B cell (primary cell): Measurements from ENCODE around the gene CTDSPL2. TPM values are rescaled to one million over a fixed set of nuclear protein-coding genes. Genes with fewer than 3 reads are reported as not detected.

Experiments used
- ATAC-seq: fragments of 200-7000 bp; cut with Tn5 transposase; one replicate; pipeline ENCODE4 v1.10.0; 2021; ENCODE audit warnings: low read depth, mild to moderate bottlenecking, moderate number of reproducible peaks, moderate library complexity
- CTCF ChIA-PET: fragments of 350-600 bp; sonication (Branson Sonifier 250); formaldehyde crosslinking; loops from one replicate; lab custom pipeline; 2021; ENCODE audit warnings: antibody characterized with exemption, inconsistent platforms; lab: Charles Lee
- POLR2A ChIA-PET: fragments of 350-600 bp; sonication (Branson Sonifier 250); formaldehyde crosslinking; loops from one replicate; lab custom pipeline; 2021; ENCODE audit warnings: antibody characterized with exemption; lab: Charles Lee
- DNase-seq: peaks from one replicate; pipeline ENCODE4 v3.0.0; 2013
- H2AFZ ChIP-seq: 2 replicates; pipeline ENCODE4 v1.6.1; 2012; ENCODE audit warnings: mild to moderate bottlenecking, low read depth, low read length; ENCODE audit not compliant: insufficient read depth, poor library complexity, severe bottlenecking
- H3K27ac ChIP-seq, 2 donors: 1 replicate in 1 of 2; 2 replicates in 1 of 2; pipeline ENCODE4 v1.5.1; 2012 to 2013; ENCODE audit warnings: low read length in 2 of 2, mild to moderate bottlenecking in 2 of 2, moderate library complexity in 1 of 2
- H3K27me3 ChIP-seq, 4 experiments: fragments of 200-600 bp in 1 of 4; sonication (generic) in 1 of 4; replicated peaks in 1 of 4; 1 replicate in 2 of 4; 2 replicates in 2 of 4; pipeline versions ENCODE4 v1.6.1 to v1.7.0; 2013 to 2016; ENCODE audit warnings: low read length in 3 of 4, mild to moderate bottlenecking in 2 of 4, mixed read lengths in 1 of 4, moderate library complexity in 1 of 4; ENCODE audit not compliant: insufficient read depth in 4 of 4, control insufficient read depth in 3 of 4; ENCODE audit errors: control extremely low read depth in 1 of 4
- H3K36me3 ChIP-seq, 2 experiments: replicated peaks in 1 of 2; 1 replicate in 1 of 2; 2 replicates in 1 of 2; pipeline versions ENCODE4 v1.6.1 to v1.7.1; 2013; ENCODE audit warnings: low read length in 1 of 2; ENCODE audit not compliant: insufficient read depth in 2 of 2, control insufficient read depth in 1 of 2; ENCODE audit errors: control extremely low read depth in 1 of 2, extremely low read depth in 1 of 2
- H3K4me1 ChIP-seq, 2 donors: fragments of 200-600 bp in 1 of 2; sonication (generic) in 1 of 2; 1 replicate in 1 of 2; 2 replicates in 1 of 2; pipeline versions ENCODE4 v1.5.1 to v1.6.1; 2013 to 2017; ENCODE audit warnings: low read length in 2 of 2; ENCODE audit not compliant: control insufficient read depth in 2 of 2, insufficient read depth in 2 of 2
- H3K4me2 ChIP-seq: replicated peaks from 2 replicates; pipeline ENCODE3; 2012; ENCODE audit warnings: mild to moderate bottlenecking, low read depth, low read length; ENCODE audit not compliant: poor library complexity, severe bottlenecking
- H3K4me3 ChIP-seq, 5 experiments: fragments of 200-600 bp in 1 of 5; sonication (generic) in 1 of 5; 1 replicate in 3 of 5; 2 replicates in 2 of 5; pipeline versions ENCODE4 v1.5.1 to v1.7.0; 2011 to 2016; ENCODE audit warnings: low read length in 4 of 5, mild to moderate bottlenecking in 4 of 5, low read depth in 2 of 5, control low read depth in 1 of 5, moderate library complexity in 1 of 5; ENCODE audit not compliant: insufficient read depth in 1 of 5; ENCODE audit errors: control extremely low read depth in 1 of 5, extremely low read depth in 1 of 5
- H3K79me2 ChIP-seq: fragments of 200-600 bp; sonication (generic); one replicate; pipeline ENCODE4 v1.6.0; 2016; ENCODE audit warnings: low read length; ENCODE audit not compliant: control insufficient read depth, insufficient read depth
- H3K9ac ChIP-seq: fragments of 200-600 bp; sonication (generic); 2 replicates; pipeline ENCODE4 v1.6.1; 2017; ENCODE audit warnings: mild to moderate bottlenecking, low read length, moderate library complexity
- H3K9me3 ChIP-seq, 3 donors: one replicate each; pipeline versions ENCODE4 v1.6.1 to v1.7.1; 2013; ENCODE audit warnings: low read length in 2 of 3; ENCODE audit not compliant: control insufficient read depth in 2 of 3, insufficient read depth in 1 of 3; ENCODE audit errors: control extremely low read depth in 1 of 3
- H4K20me1 ChIP-seq: 2 replicates; pipeline ENCODE4 v1.6.0; 2012; ENCODE audit warnings: mild to moderate bottlenecking, low read length; ENCODE audit not compliant: insufficient read depth, control insufficient read depth, poor library complexity, severe bottlenecking
- H3K27ac Mint-ChIP-seq: one replicate; pipeline ENCODE4 v1.8.0; 2021; ENCODE audit warnings: mixed read lengths
- H3K27me3 Mint-ChIP-seq: one replicate; pipeline ENCODE4 v1.8.0; 2021; ENCODE audit warnings: mixed read lengths
- H3K4me1 Mint-ChIP-seq: one replicate; pipeline ENCODE4 v1.8.0; 2021; ENCODE audit warnings: mixed read lengths
- H3K4me3 Mint-ChIP-seq: one replicate; pipeline ENCODE4 v1.8.0; 2021; ENCODE audit warnings: mixed read lengths
- H3K9me3 Mint-ChIP-seq: one replicate; pipeline ENCODE4 v1.8.0; 2022; ENCODE audit warnings: mixed read lengths; ENCODE audit not compliant: insufficient read depth
- CTCF ChIP-seq: fragments of 200-600 bp; IDR thresholded peaks from one replicate; pipeline ENCODE4 v1.8.0; 2022; ENCODE audit warnings: antibody characterized with exemption, mild to moderate bottlenecking
- EZH2 ChIP-seq: IDR thresholded peaks from 2 replicates; pipeline ENCODE4 v1.6.1; 2012; ENCODE audit warnings: borderline replicate concordance, low read depth, mild to moderate bottlenecking, moderate library complexity, low read length; ENCODE audit not compliant: insufficient read depth, poor library complexity, severe bottlenecking
- WGBS: methylation state at CpG from one replicate; pipeline ENCODE4 v1.1.5; 2013; ENCODE audit warnings: missing lambda C conversion rate; ENCODE audit not compliant: insufficient coverage; 5-methylcytosine and 5-hydroxymethylcytosine counted together
- intact Hi-C: fragments of 100-400 bp; cut with micrococcal nuclease; formaldehyde crosslinking; loops from one replicate; pipeline ENCODE4 v1.10.0; 2022
- polyA plus RNA-seq: library from polyadenylated mRNA; depleted of rRNA; stranded (reverse); fragments of >200 nt; gene quantifications from 2 replicates; pipeline ENCODE4 v1.2.3, GENCODE V29; 2012
- total RNA-seq, 2 donors: library from RNA; stranded (reverse); fragments of 120-200 nt in 1 of 2; gene quantifications; 1 replicate in 1 of 2; 2 replicates in 1 of 2; pipeline versions ENCODE4 v1.2.3 to v1.2.4, GENCODE V29; 2013 to 2022

Gene CTDSPL2
- total and polyA plus RNA-seq, 2 donors (not counting 1 experiment from before 2014, with no cell fraction given), result 17.8 to 84.1 TPM

- 99% methylated on average over 7 of the region's 8 CpGs for WGBS
- Histone ChIP-seq H3K79me2 (no peaks in the 10 kb centered on the region), H2AFZ (no peak overlapping the region), H3K4me2 (no peak overlapping the region), H4K20me1 (no peaks in the 10 kb centered on the region), H3K27ac (no peak overlapping the region), H3K9ac (no peak overlapping the region), H3K4me3 (no peak overlapping the region), H3K4me1 (no peaks in the 10 kb centered on the region), H3K27me3 (no peaks in the 10 kb centered on the region), H3K36me3 (peaks cover 24 to 88% of the 10 kb centered on the region in 2 experiments), H3K9me3 (peaks cover 0 to 8% (median 7%) of the 10 kb centered on the region in 3 donors)
- POLR2A ChIA-PET, result no interaction called here
- H3K4me3 Mint-ChIP-seq, result no peak overlapping the region
- intact Hi-C loops, result no loop called here
- ATAC-seq (no peak), DNase-seq (no peak)
- CTCF ChIA-PET, result no interaction called here
- no peak overlapping the region for H3K27ac Mint-ChIP-seq
- H3K27me3 Mint-ChIP-seq, result no peaks in the 10 kb centered on the region
- H3K9me3 Mint-ChIP-seq, result no peaks in the 10 kb centered on the region
- TF ChIP-seq CTCF, result no peak
- no peak for TF ChIP-seq EZH2
- H3K4me1 Mint-ChIP-seq, result no peaks in the 10 kb centered on the region
These were observed 138.1 kb downstream of the CTDSPL2 start for GRCh38 chr15:44565387-44566154.

- peaks cover 24 to 90% of the 10 kb centered on the region in 2 experiments for H3K36me3 ChIP-seq
- H3K4me2 ChIP-seq, result no peak overlapping the region
These were observed 138.7 kb downstream of the CTDSPL2 start for GRCh38 chr15:44566155-44566540.

More at GRCh38 chr15:44566155-44566540, 138.7 kb downstream of the CTDSPL2 start:
- CTCF ChIA-PET, result no interaction called here
- no peaks in the 10 kb centered on the region for H3K27me3 ChIP-seq
- peaks cover 0 to 8% (median 7%) of the 10 kb centered on the region in 3 donors for H3K9me3 ChIP-seq
- H3K4me1 ChIP-seq, result no peaks in the 10 kb centered on the region
- H3K9ac ChIP-seq, result no peak overlapping the region
- intact Hi-C loops, result no loop called here
- ATAC-seq (no peak), DNase-seq (no peak)
- H2AFZ ChIP-seq, result no peak overlapping the region
- TF ChIP-seq EZH2 (no peak), CTCF (no peak)
- H3K4me3 Mint-ChIP-seq, result no peak overlapping the region
- H3K4me1 Mint-ChIP-seq, result no peaks in the 10 kb centered on the region
- H4K20me1 ChIP-seq, result no peaks in the 10 kb centered on the region
- H3K27ac Mint-ChIP-seq, result no peak overlapping the region
- 100% methylated on average over 1 of the region's 4 CpGs for whole genome bisulfite sequencing
- no peaks in the 10 kb centered on the region for H3K27me3 Mint-ChIP-seq
- no peaks in the 10 kb centered on the region for H3K79me2 ChIP-seq
- POLR2A ChIA-PET, result no interaction called here
- H3K9me3 Mint-ChIP-seq, result no peaks in the 10 kb centered on the region
- H3K4me3 ChIP-seq, result no peak overlapping the region
- H3K27ac ChIP-seq, result no peak overlapping the region
